ENCODE measurements around the gene SHISA7.

DNA sequence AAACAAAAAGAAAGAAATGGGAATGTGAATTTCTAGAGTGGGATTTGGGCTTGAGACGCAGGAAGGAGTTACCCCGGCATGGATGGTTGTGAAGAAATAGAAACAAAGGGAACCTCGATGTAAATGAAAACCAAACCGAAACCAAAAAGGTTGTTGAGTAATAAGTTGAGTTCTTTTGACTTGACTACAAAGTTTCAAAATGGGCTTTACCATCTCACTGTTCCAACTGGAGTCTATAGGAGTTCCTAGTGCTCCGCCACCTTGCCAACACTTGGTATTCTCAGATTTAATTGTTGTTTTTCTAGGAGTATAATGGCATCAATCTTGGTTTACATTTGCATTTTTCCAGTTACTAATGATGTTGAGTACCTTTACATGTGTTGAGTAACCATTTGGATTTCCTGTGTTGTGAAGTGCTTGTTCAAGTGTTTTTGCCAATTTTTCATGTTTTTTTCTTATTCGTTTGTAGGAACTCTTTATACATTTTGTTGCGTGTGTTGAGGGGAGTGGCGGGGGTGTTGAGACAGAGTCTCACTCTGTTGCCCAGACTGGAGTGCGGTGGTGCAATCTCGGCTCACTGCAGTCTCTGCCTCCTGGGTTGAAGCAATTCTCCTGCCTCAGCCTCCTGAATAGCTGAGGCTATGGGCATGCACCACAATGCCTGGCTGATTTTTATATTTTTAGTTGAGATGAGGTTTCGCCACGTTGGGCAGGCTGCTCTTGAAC lies 44.7 kb downstream of the SHISA7 start:
- TF ChIP-seq, protein P1, sequence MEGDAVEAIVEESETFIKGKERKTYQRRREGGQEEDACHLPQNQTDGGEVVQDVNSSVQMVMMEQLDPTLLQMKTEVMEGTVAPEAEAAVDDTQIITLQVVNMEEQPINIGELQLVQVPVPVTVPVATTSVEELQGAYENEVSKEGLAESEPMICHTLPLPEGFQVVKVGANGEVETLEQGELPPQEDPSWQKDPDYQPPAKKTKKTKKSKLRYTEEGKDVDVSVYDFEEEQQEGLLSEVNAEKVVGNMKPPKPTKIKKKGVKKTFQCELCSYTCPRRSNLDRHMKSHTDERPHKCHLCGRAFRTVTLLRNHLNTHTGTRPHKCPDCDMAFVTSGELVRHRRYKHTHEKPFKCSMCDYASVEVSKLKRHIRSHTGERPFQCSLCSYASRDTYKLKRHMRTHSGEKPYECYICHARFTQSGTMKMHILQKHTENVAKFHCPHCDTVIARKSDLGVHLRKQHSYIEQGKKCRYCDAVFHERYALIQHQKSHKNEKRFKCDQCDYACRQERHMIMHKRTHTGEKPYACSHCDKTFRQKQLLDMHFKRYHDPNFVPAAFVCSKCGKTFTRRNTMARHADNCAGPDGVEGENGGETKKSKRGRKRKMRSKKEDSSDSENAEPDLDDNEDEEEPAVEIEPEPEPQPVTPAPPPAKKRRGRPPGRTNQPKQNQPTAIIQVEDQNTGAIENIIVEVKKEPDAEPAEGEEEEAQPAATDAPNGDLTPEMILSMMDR (conservative IDR thresholded peaks at IDR 0.05; ENCODE audit: low read length) = no peak
- no peak for TF ChIP-seq EZH2phosphoT487 (IDR thresholded peaks at IDR 0.05; ENCODE audit: borderline replicate concordance)
